Endothelial cell of umbilical vein (primary cell): ENCODE data around the gene NR1I3. TPM values are rescaled to one million over a fixed set of nuclear protein-coding genes. Genes with fewer than 3 reads are reported as not detected.

Experiments used
- BruUV-seq: library from RNA; stranded (reverse); fragments of 400-500 nt; replicated peaks from 2 replicates; lab custom pipeline; 2021; lab: Mats Ljungman, UMichigan
- CTCF ChIA-PET: fragments of 300-600, 350-600 bp; sonication (Branson Sonifier 250); formaldehyde crosslinking; loops from one replicate; lab custom pipeline; 2021; ENCODE audit warnings: antibody characterized with exemption, inconsistent platforms; lab: Charles Lee
- POLR2A ChIA-PET: fragments of 300-600, 350-600 bp; sonication (Branson Sonifier 250); formaldehyde crosslinking; loops from one replicate; lab custom pipeline; 2021; ENCODE audit warnings: antibody characterized with exemption, inconsistent platforms; lab: Charles Lee
- DNase-seq: peaks from one replicate; pipeline ENCODE4 v3.0.0-alpha.2; 2011; ENCODE audit warnings: low read depth, low spot score
- FAIRE-seq: peaks from 2 replicates; lab custom pipeline; 2011; peaks lifted over from hg19 to GRCh38; lab: Jason Lieb, UNC
- H2AFZ ChIP-seq: 2 replicates; pipeline ENCODE4 v1.6.0; 2012; ENCODE audit warnings: low read depth, low read length, control low read depth, inconsistent platforms
- H3K27ac ChIP-seq: 2 replicates; pipeline ENCODE4 v1.5.1; 2011; ENCODE audit warnings: low read depth, mild to moderate bottlenecking, control low read depth, low read length, moderate library complexity; ENCODE audit not compliant: insufficient read depth
- H3K27me3 ChIP-seq, 2 experiments: 2 replicates each; pipeline versions ENCODE4 v1.6.0 to v1.6.1; 2011; ENCODE audit warnings: low read length in 2 of 2, mixed read lengths in 1 of 2; ENCODE audit not compliant: control insufficient read depth in 2 of 2, insufficient read depth in 2 of 2
- H3K36me3 ChIP-seq, 2 experiments: 2 replicates in 1 of 2; 3 replicates in 1 of 2; pipeline ENCODE4 v1.5.1; 2011; ENCODE audit warnings: low read length in 2 of 2, mild to moderate bottlenecking in 1 of 2, moderate library complexity in 1 of 2; ENCODE audit not compliant: control insufficient read depth in 2 of 2, insufficient read depth in 2 of 2; ENCODE audit errors: extremely low read depth in 1 of 2
- H3K4me1 ChIP-seq: 3 replicates; pipeline ENCODE4 v1.5.1; 2011; ENCODE audit warnings: mild to moderate bottlenecking, low read length; ENCODE audit not compliant: control insufficient read depth, insufficient read depth; ENCODE audit errors: extremely low read depth
- H3K4me2 ChIP-seq: 2 replicates; pipeline ENCODE4 v1.6.1; 2011; ENCODE audit warnings: low read length, control low read depth, mixed read lengths; ENCODE audit not compliant: insufficient read depth
- H3K4me3 ChIP-seq, 3 experiments: fragments of 200-600 bp in 1 of 3; sonication (generic), shearing (Covaris generic) in 1 of 3; replicated peaks in 1 of 3; 2 replicates each; pipeline ENCODE4 v1.5.1; 2011 to 2016; ENCODE audit warnings: control low read depth in 3 of 3, low read length in 3 of 3, mild to moderate bottlenecking in 2 of 3, inconsistent platforms in 1 of 3, low read depth in 1 of 3, moderate library complexity in 1 of 3; ENCODE audit not compliant: insufficient read depth in 1 of 3
- H3K79me2 ChIP-seq: 2 replicates; pipeline ENCODE4 v1.6.0; 2012; ENCODE audit warnings: low read length, inconsistent platforms; ENCODE audit not compliant: control insufficient read depth, insufficient read depth
- H3K9ac ChIP-seq: replicated peaks from 2 replicates; pipeline ENCODE3; 2011; ENCODE audit warnings: low read length, control low read depth; ENCODE audit not compliant: insufficient read depth; ENCODE audit errors: extremely low read depth
- H3K9me1 ChIP-seq: replicated peaks from 3 replicates; pipeline ENCODE4 v1.6.0; 2011; ENCODE audit warnings: mild to moderate bottlenecking, low read length; ENCODE audit not compliant: control insufficient read depth, insufficient read depth; ENCODE audit errors: extremely low read depth
- H3K9me3 ChIP-seq: replicated peaks from 2 replicates; pipeline ENCODE4 v1.5.1; 2012; ENCODE audit warnings: low read length, inconsistent platforms; ENCODE audit not compliant: control insufficient read depth, insufficient read depth
- H4K20me1 ChIP-seq: replicated peaks from 2 replicates; pipeline ENCODE3; 2011; ENCODE audit warnings: mild to moderate bottlenecking, low read length; ENCODE audit not compliant: control insufficient read depth, insufficient read depth; ENCODE audit errors: extremely low read depth
- CTCF ChIP-seq, 2 donors: IDR thresholded peaks; 1 replicate in 1 of 2; 2 replicates in 1 of 2; pipeline ENCODE4 v1.5.1; 2011; ENCODE audit warnings: low read length in 2 of 2, mild to moderate bottlenecking in 2 of 2, moderate library complexity in 2 of 2, control low read depth in 1 of 2, inconsistent platforms in 1 of 2, low read depth in 1 of 2; ENCODE audit not compliant: insufficient read depth in 1 of 2; ENCODE audit errors: extremely low read depth in 1 of 2
- EZH2 ChIP-seq: IDR thresholded peaks from 2 replicates; pipeline ENCODE4 v1.6.1; 2012; ENCODE audit warnings: borderline replicate concordance, low read depth, mild to moderate bottlenecking, moderate library complexity, low read length, inconsistent platforms; ENCODE audit not compliant: severe bottlenecking
- FOS ChIP-seq: IDR thresholded peaks from 2 replicates; pipeline ENCODE4 v1.6.1; 2011; ENCODE audit warnings: mild to moderate bottlenecking, low read length, moderate library complexity, borderline replicate concordance; ENCODE audit not compliant: insufficient read depth
- GATA2 ChIP-seq: IDR thresholded peaks from 2 replicates; pipeline ENCODE4 v1.7.0; 2011; ENCODE audit warnings: low read depth, mild to moderate bottlenecking, moderate library complexity, mixed read lengths, low read length; ENCODE audit not compliant: insufficient read length, insufficient read depth
- JUN ChIP-seq: IDR thresholded peaks from 2 replicates; pipeline ENCODE4 v1.6.1; 2011; ENCODE audit warnings: borderline replicate concordance, low read depth; ENCODE audit not compliant: insufficient read length, insufficient read depth
- MYC ChIP-seq: IDR thresholded peaks from one replicate; pipeline ENCODE4 v1.6.1; 2011; ENCODE audit warnings: mild to moderate bottlenecking, low read depth, low read length
- POLR2A ChIP-seq: IDR thresholded peaks from 2 replicates; pipeline ENCODE4 v1.6.1; 2012; ENCODE audit warnings: low read depth, mild to moderate bottlenecking, control low read depth, low read length
- POLR2AphosphoS5 ChIP-seq: IDR thresholded peaks from 2 replicates; pipeline ENCODE4 v1.6.1; 2012; ENCODE audit warnings: low read depth, mild to moderate bottlenecking, control low read depth, low read length, moderate library complexity; ENCODE audit not compliant: insufficient read depth
- dilution Hi-C: fragments of 300-500 bp; cut with MboI; formaldehyde crosslinking; loops from one replicate; pipeline ENCODE4 v1.15.0; 2019; ENCODE audit warnings: low sequenced_read_pairs; ENCODE audit not compliant: extremely low pct_ligation_motif_present
- intact Hi-C: fragments of 100-400 bp; cut with micrococcal nuclease; formaldehyde crosslinking; loops from one replicate; pipeline ENCODE4 v1.10.0; 2022
- polyA plus RNA-seq, 4 experiments: library from polyadenylated mRNA; depleted of rRNA in 3 of 4; stranded (reverse) in 3 of 4; unstranded in 1 of 4; fragments of >200 nt; gene quantifications; 2 replicates each; pipeline versions ENCODE4 v1.2.1 to v1.2.3, GENCODE V29; 2011 to 2012; ENCODE audit warnings: missing spikeins in 1 of 4
- total RNA-seq: library from RNA; stranded (reverse); gene quantifications from 2 replicates; pipeline ENCODE4 v1.2.3, GENCODE V29; 2021
- TF ChIP-seq, protein P1 (sequence below): IDR thresholded peaks from 2 replicates; pipeline ENCODE4 v1.6.1; 2011; ENCODE audit not compliant: insufficient read depth, insufficient read length

The NR1I3 gene
- total and polyA plus RNA-seq, 2 donors (not counting 3 experiments of a cell fraction or from before 2014, with no cell fraction given): not detected

DNA sequence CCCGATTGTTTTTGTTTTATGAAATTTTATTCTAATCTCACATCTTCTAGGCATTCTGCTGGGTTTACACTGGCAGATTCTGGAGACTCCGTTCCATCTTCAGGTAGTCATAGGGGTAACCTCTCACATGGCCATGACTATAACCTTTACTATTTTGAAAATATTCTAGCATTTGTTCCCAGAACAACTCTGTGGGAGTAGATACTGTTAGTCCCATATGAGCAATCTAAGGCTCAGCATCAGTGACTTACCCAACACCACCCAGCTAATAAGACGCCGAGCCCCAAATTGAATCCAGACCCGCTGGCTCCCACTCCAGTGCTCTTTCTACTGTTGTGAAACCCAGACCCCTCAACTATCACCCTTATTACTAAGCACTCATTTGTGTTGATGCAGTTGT, 49.0 kb downstream of the NR1I3 start:
- no TSS peak for BruUV-seq
- dilution Hi-C loops (no loop called here), intact Hi-C loops (no loop called here)
- ChIA-PET CTCF (interaction anchor here (6.2 kb wide), 1 partner anchor 193 kb away, joined by 54 read pairs; no protein-coding TSS in a partner anchor), POLR2A (no interaction called here)
- no peak overlapping the region for H2AFZ ChIP-seq
- H3K27ac ChIP-seq: no peak overlapping the region
- H3K9me3 ChIP-seq: no peaks in the 10 kb centered on the region
- no peak overlapping the region for H3K4me3 ChIP-seq
- H3K9ac ChIP-seq: no peak overlapping the region
- H3K36me3 ChIP-seq: peaks cover 3% of the 10 kb centered on the region in 2 experiments
- no peak for FAIRE-seq
- H3K4me2 ChIP-seq: no peak overlapping the region
- H4K20me1 ChIP-seq: no peaks in the 10 kb centered on the region
- no peak for TF ChIP-seq GATA2
- TF ChIP-seq EZH2: no peak
- TF ChIP-seq, protein P1, sequence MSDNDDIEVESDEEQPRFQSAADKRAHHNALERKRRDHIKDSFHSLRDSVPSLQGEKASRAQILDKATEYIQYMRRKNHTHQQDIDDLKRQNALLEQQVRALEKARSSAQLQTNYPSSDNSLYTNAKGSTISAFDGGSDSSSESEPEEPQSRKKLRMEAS: no peak
- TF ChIP-seq JUN: no peak
- TF ChIP-seq FOS: no peak
- TF ChIP-seq CTCF (IDR thresholded peaks at IDR 0.05; ENCODE audit: extremely low read depth in 1 of 2, insufficient read depth in 1 of 2, low read depth in 1 of 2, low read length in 2 of 2): no peak
- TF ChIP-seq POLR2A: no peak
- TF ChIP-seq MYC: no peak
- TF ChIP-seq POLR2AphosphoS5: no peak
- H3K4me1 ChIP-seq: peaks cover 27% of the 10 kb centered on the region
- H3K79me2 ChIP-seq: no peaks in the 10 kb centered on the region
- no peaks in the 10 kb centered on the region for H3K9me1 ChIP-seq
- no peaks in the 10 kb centered on the region for H3K27me3 ChIP-seq
- DNase-seq: no peak
